ENCODE measurements around the gene ADAMTS19. TPM values are rescaled to one million over a fixed set of nuclear protein-coding genes. Genes with fewer than 3 reads are reported as not detected.

The ADAMTS19 gene
- total and polyA plus RNA-seq, 2 of the 8 experiments (the other 6 are each of a cell fraction or from before 2014, with no cell fraction given): 17.3 to 28.8 TPM

GRCh38 chr5:129608350-129608749, 148.3 kb downstream of the ADAMTS19 start:
- no peaks in the 10 kb centered on the region for H3K79me1 ChIP-seq (ENCODE audit: low read depth, low read length)
- DNase-seq (ENCODE audit: low read depth in 1 of 2, low spot score in 2 of 2) (no peak), FAIRE-seq (no peak)
- H3K4me2 ChIP-seq (ENCODE audit: insufficient read depth in 1 of 2, low read depth in 2 of 2, low read length in 2 of 2): no peak overlapping the region
- H2BK15ac ChIP-seq (ENCODE audit: low read length): no peak overlapping the region
- no peak overlapping the region for H3K23ac ChIP-seq (ENCODE audit: insufficient read length)
- H3K56ac ChIP-seq (replicated peaks; ENCODE audit: insufficient read length, low read depth, low read length): no peak overlapping the region
- no peak overlapping the region for H2BK12ac ChIP-seq (ENCODE audit: low read depth, low read length)
- no peak overlapping the region for H2BK5ac ChIP-seq (ENCODE audit: low read depth, low read length)
- POLR2A ChIA-PET (ENCODE audit: partially characterized antibody): no interaction called here
- H4K91ac ChIP-seq (replicated peaks; ENCODE audit: insufficient read length, low read length): no peak overlapping the region
- H4K8ac ChIP-seq (ENCODE audit: extremely low read depth, insufficient read depth, low read length): no peak overlapping the region
- H2BK120ac ChIP-seq (replicated peaks; ENCODE audit: low read depth, low read length): no peak overlapping the region
- no peak overlapping the region for H2AK5ac ChIP-seq (ENCODE audit: low read depth, low read length)
- no peaks in the 10 kb centered on the region for H3K4me1 ChIP-seq (replicated peaks in 1 of 4; ENCODE audit: control insufficient read depth in 3 of 4, insufficient read depth in 4 of 4, low read length in 3 of 4)
- H3K4ac ChIP-seq (replicated peaks; ENCODE audit: insufficient read length, low read depth, low read length): no peak overlapping the region
- no peak overlapping the region for H3K9ac ChIP-seq (replicated peaks in 1 of 4; ENCODE audit: extremely low read depth in 1 of 4, low read depth in 3 of 4, low read length in 3 of 4)
- H3K23me2 ChIP-seq (ENCODE audit: low read depth, low read length): no peaks in the 10 kb centered on the region
- H3K18ac ChIP-seq (ENCODE audit: extremely low read depth, low read length): no peak overlapping the region
- no peaks in the 10 kb centered on the region for H3K27me3 ChIP-seq (replicated peaks in 1 of 4; ENCODE audit: control insufficient read depth in 3 of 4, extremely low read depth in 1 of 4, insufficient read depth in 3 of 4, low read length in 3 of 4)
- no peaks in the 10 kb centered on the region; a peak in 1 of 8 replicates for H3K36me3 ChIP-seq (ENCODE audit: control insufficient read depth in 2 of 4, insufficient read depth in 4 of 4, low read length in 3 of 4)
- no peak overlapping the region for H4K5ac ChIP-seq (ENCODE audit: insufficient read length, low read depth, low read length)
- H3K27ac ChIP-seq (ENCODE audit: low read depth, low read length): no peak overlapping the region
- CTCF ChIA-PET (ENCODE audit: partially characterized antibody): interaction anchor here (0.7 kb wide), 1 partner anchor 339 kb away, joined by 3 read pairs; no protein-coding TSS in a partner anchor
- H2BK20ac ChIP-seq (ENCODE audit: low read length): no peak overlapping the region
- TF ChIP-seq CREB1 (IDR thresholded peaks at IDR 0.05): no peak
- no peak for TF ChIP-seq BRCA1 (IDR thresholded peaks at IDR 0.05; ENCODE audit: low read depth, low read length)
- no peaks in the 10 kb centered on the region for H3K9me3 ChIP-seq (ENCODE audit: insufficient read depth in 2 of 2, low read depth in 1 of 2, low read length in 1 of 2)
- no peaks in the 10 kb centered on the region for H3K79me2 ChIP-seq (ENCODE audit: control insufficient read depth in 1 of 2, insufficient read depth in 2 of 2, low read length in 2 of 2)
- H3K14ac ChIP-seq (ENCODE audit: insufficient read length): no peak overlapping the region
- WGBS, 2 experiments (ENCODE audit: extremely low coverage in 1 of 2, insufficient coverage in 1 of 2, insufficient read length in 1 of 2, insufficient replicate concordance in 2 of 2, low coverage in 1 of 2, low lambda C conversion rate in 2 of 2, missing lambda C conversion rate in 1 of 2): 90% methylated on average over 1 of the region's 1 CpG; no CpG with 5 or more reads in 1 of the 2 experiments
- H3K4me3 ChIP-seq (ENCODE audit: extremely low read depth in 1 of 4, insufficient read depth in 2 of 4, low read depth in 3 of 4, low read length in 4 of 4): no peak overlapping the region
- no peak overlapping the region for H2AFZ ChIP-seq (ENCODE audit: low read length)
- no peaks in the 10 kb centered on the region for H4K20me1 ChIP-seq (replicated peaks in 1 of 2; ENCODE audit: control insufficient read depth in 1 of 2, insufficient read depth in 2 of 2, low read length in 2 of 2)
